Lower lobe of right lung (tissue), 2 donors: ENCODE results near the gene CEP112. TPM values are rescaled to one million over a fixed set of nuclear protein-coding genes. Genes with fewer than 3 reads are reported as not detected.

Experiments
- ATAC-seq, 2 donors: fragments of 200-7000 bp; cut with Tn5 transposase; one replicate each; pipeline ENCODE4 v1.9.1; 2020 to 2022; ENCODE audit warnings: mild to moderate bottlenecking in 2 of 2, moderate library complexity in 2 of 2
- DNase-seq: peaks from one replicate; pipeline ENCODE4 v3.0.0-alpha.2; 2020
- H3K27ac ChIP-seq: fragments of 200-600 bp; one replicate; pipeline ENCODE4 v1.8.0; 2022
- H3K27me3 ChIP-seq: fragments of 200-600 bp; one replicate; pipeline ENCODE4 v1.8.0; 2022; ENCODE audit warnings: low read depth
- H3K36me3 ChIP-seq: fragments of 200-600 bp; one replicate; pipeline ENCODE4 v1.8.0; 2022; ENCODE audit warnings: mild to moderate bottlenecking
- H3K4me1 ChIP-seq: fragments of 200-600 bp; one replicate; pipeline ENCODE4 v1.8.0; 2022
- H3K4me3 ChIP-seq: fragments of 200-600 bp; one replicate; pipeline ENCODE4 v1.8.0; 2022; ENCODE audit warnings: mild to moderate bottlenecking
- H3K9me3 ChIP-seq: fragments of 200-600 bp; one replicate; pipeline ENCODE4 v1.8.0; 2022
- CTCF ChIP-seq: fragments of 200-600 bp; IDR thresholded peaks from one replicate; pipeline ENCODE4 v1.8.0; 2022; ENCODE audit warnings: antibody characterized with exemption, mild to moderate bottlenecking
- intact Hi-C: fragments of 100-400 bp; cut with DNase I; formaldehyde crosslinking; loops from one replicate; pipeline ENCODE4 v1.11.0; 2022
- total RNA-seq: library from RNA; stranded (reverse); fragmentation: NEBNext Ultra II Directional; extraction: Animal tissue kit (Norgen Biotek cat#: 25700); gene quantifications from one replicate; pipeline ENCODE4 v1.2.1, GENCODE V29; 2021
- donor health status: DM: no; HTN: yes; CAD: no; lungs with severe emphysema.

Gene CEP112
- total RNA-seq, 1 donor from 2014 or later = 30.1 TPM

GRCh38 chr17:65893692-65894279 lies 298.1 kb downstream of the CEP112 start:
- H3K36me3 ChIP-seq = no peaks in the 10 kb centered on the region
- TF ChIP-seq CTCF = no peak
- DNase-seq (no peak), ATAC-seq (no peak)
- no peaks in the 10 kb centered on the region for H3K9me3 ChIP-seq
- no peaks in the 10 kb centered on the region for H3K27me3 ChIP-seq
- intact Hi-C loops = no loop called here
- H3K27ac ChIP-seq = no peak overlapping the region
- no peak overlapping the region for H3K4me3 ChIP-seq
- H3K4me1 ChIP-seq = no peaks in the 10 kb centered on the region

GRCh38 chr17:65892912-65893377 lies 299.0 kb downstream of the CEP112 start:
- intact Hi-C loops = no loop called here
- Histone ChIP-seq H3K4me1 (no peaks in the 10 kb centered on the region), H3K27ac (no peak overlapping the region), H3K9me3 (no peaks in the 10 kb centered on the region), H3K36me3 (no peaks in the 10 kb centered on the region), H3K4me3 (no peak overlapping the region), H3K27me3 (no peaks in the 10 kb centered on the region)
- ATAC-seq (no peak), DNase-seq (no peak)
- no peak for TF ChIP-seq CTCF

GRCh38 chr17:65891231-65891735 lies 300.6 kb downstream of the CEP112 start:
- Histone ChIP-seq H3K27me3 (no peaks in the 10 kb centered on the region), H3K4me1 (no peaks in the 10 kb centered on the region), H3K9me3 (no peaks in the 10 kb centered on the region), H3K4me3 (no peak overlapping the region), H3K36me3 (no peaks in the 10 kb centered on the region), H3K27ac (no peak overlapping the region)
- TF ChIP-seq CTCF = no peak
- ATAC-seq = no peak
- no peak for DNase-seq
- intact Hi-C loops = no loop called here

- DNase-seq (no peak), ATAC-seq (no peak)
- Histone ChIP-seq H3K27me3 (no peaks in the 10 kb centered on the region), H3K9me3 (no peaks in the 10 kb centered on the region), H3K36me3 (no peaks in the 10 kb centered on the region), H3K4me1 (no peaks in the 10 kb centered on the region), H3K27ac (no peak overlapping the region), H3K4me3 (no peak overlapping the region)
- TF ChIP-seq CTCF = no peak
- intact Hi-C loops = no loop called here
Measured at GRCh38 chr17:65888649-65889048, 303.3 kb downstream of the CEP112 start.

GRCh38 chr17:65886315-65887245 lies 305.4 kb downstream of the CEP112 start:
- Histone ChIP-seq H3K27ac (no peak overlapping the region), H3K9me3 (no peaks in the 10 kb centered on the region), H3K4me3 (no peak overlapping the region), H3K4me1 (no peaks in the 10 kb centered on the region), H3K36me3 (no peaks in the 10 kb centered on the region), H3K27me3 (no peaks in the 10 kb centered on the region)
- no peak for ATAC-seq
- no peak for TF ChIP-seq CTCF
- no peak for DNase-seq
- intact Hi-C loops = no loop called here
